Transverse colon (tissue), 3 donors: ENCODE data around the gene TRIP11.

Source experiments
- CTCF ChIP-seq, 5 experiments: fragments of 200-600 bp in 3 of 5; fragments of 450-650 bp in 2 of 5; sonication (generic) in 3 of 5; IDR thresholded peaks; 1 replicate in 2 of 5; 2 replicates in 3 of 5; pipeline ENCODE4 v1.5.1; 2016 to 2017; ENCODE audit warnings: antibody characterized with exemption in 5 of 5, inconsistent platforms in 3 of 5, mild to moderate bottlenecking in 2 of 5, moderate library complexity in 1 of 5
- EP300 ChIP-seq: sonication (generic); formaldehyde crosslinking; IDR thresholded peaks from one replicate; pipeline ENCODE4 v1.6.1; 2017; ENCODE audit warnings: antibody characterized with exemption, low read depth
- POLR2A ChIP-seq: fragments of 450-650 bp; IDR thresholded peaks from one replicate; pipeline ENCODE4 v1.6.1; 2016; ENCODE audit warnings: antibody characterized with exemption, mild to moderate bottlenecking, moderate library complexity

- no peak for TF ChIP-seq POLR2A
- TF ChIP-seq CTCF (IDR thresholded peaks at IDR 0.05) = no peak
- TF ChIP-seq EP300 = no peak
Measured at GRCh38 chr14:92009604-92010003, 30.3 kb downstream of the TRIP11 start.
